Non-pigmented ciliary epithelial cell (primary cell): ENCODE data around the gene PLCB1.

ENCODE experiments used
- DNase-seq: peaks from one replicate; pipeline ENCODE4 v3.0.0-alpha.2; 2010; ENCODE audit warnings: low read depth

Gene PLCB1

GRCh38 chr20:8721098-8721497, 589.0 kb downstream of the PLCB1 start:
- DNase-seq = peak; percentile 15

GRCh38 chr20:8722277-8722928, 590.3 kb downstream of the PLCB1 start:
- peak; percentile 37 for DNase-seq

GRCh38 chr20:8723296-8723695, 591.2 kb downstream of the PLCB1 start:
- no peak for DNase-seq

GRCh38 chr20:8724884-8725283, 592.8 kb downstream of the PLCB1 start:
- DNase-seq = no peak

- no peak for DNase-seq
Observed at GRCh38 chr20:8726460-8726859, 594.4 kb downstream of the PLCB1 start.

GRCh38 chr20:8735014-8735413, 602.9 kb downstream of the PLCB1 start:
- no peak for DNase-seq

GRCh38 chr20:8735674-8736073, 603.6 kb downstream of the PLCB1 start:
- no peak for DNase-seq

GRCh38 chr20:8740265-8740664, 608.2 kb downstream of the PLCB1 start:
- no peak for DNase-seq

GRCh38 chr20:8744228-8744844, 612.3 kb downstream of the PLCB1 start:
- no peak for DNase-seq

- DNase-seq = no peak
Observed at GRCh38 chr20:8749101-8749500, 617.0 kb downstream of the PLCB1 start.

GRCh38 chr20:8749986-8750385, 617.9 kb downstream of the PLCB1 start:
- no peak for DNase-seq

- no peak for DNase-seq
Observed at GRCh38 chr20:8755340-8756118, 623.5 kb downstream of the PLCB1 start.

- DNase-seq = peak; percentile 80
Observed at GRCh38 chr20:8756410-8756809, 624.3 kb downstream of the PLCB1 start.

- DNase-seq = no peak
Observed at GRCh38 chr20:8757146-8757545, 625.1 kb downstream of the PLCB1 start.

- no peak for DNase-seq
Observed at GRCh38 chr20:8764344-8764962, 632.4 kb downstream of the PLCB1 start.

GRCh38 chr20:8766868-8767390, 634.9 kb downstream of the PLCB1 start:
- DNase-seq = no peak

- no peak for DNase-seq
Observed at GRCh38 chr20:8774412-8774811, 642.3 kb downstream of the PLCB1 start.

- no peak for DNase-seq
Observed at GRCh38 chr20:8777911-8778310, 645.8 kb downstream of the PLCB1 start.

GRCh38 chr20:8778387-8778786, 646.3 kb downstream of the PLCB1 start:
- DNase-seq = no peak

- DNase-seq = no peak
Observed at GRCh38 chr20:8780915-8781314, 648.8 kb downstream of the PLCB1 start.

GRCh38 chr20:8782804-8783203, 650.7 kb downstream of the PLCB1 start:
- no peak for DNase-seq

GRCh38 chr20:8783734-8784133, 651.7 kb downstream of the PLCB1 start:
- no peak for DNase-seq

GRCh38 chr20:8786383-8786782, 654.3 kb downstream of the PLCB1 start:
- no peak for DNase-seq
